Caco-2 (cell line): Measurements from ENCODE around the gene MAP4K4. TPM values are rescaled to one million over a fixed set of nuclear protein-coding genes. Genes with fewer than 3 reads are reported as not detected.
A peak's percentile ranks its signal among the peaks of the same experiment; 100 is the strongest.

Source experiments
- BruUV-seq: library from RNA; stranded (reverse); fragments of 400-500 nt; replicated peaks from 2 replicates; lab custom pipeline; 2021; lab: Mats Ljungman, UMichigan
- CTCF ChIA-PET: fragments of 300-600 bp; sonication (Branson Sonifier 250); formaldehyde crosslinking; loops from one replicate; lab custom pipeline; 2022; ENCODE audit warnings: antibody characterized with exemption; lab: Charles Lee
- POLR2A ChIA-PET: fragments of 300-600 bp; sonication (Branson Sonifier 250); formaldehyde crosslinking; loops from one replicate; lab custom pipeline; 2022; ENCODE audit warnings: antibody characterized with exemption; lab: Charles Lee
- DNase-seq, 2 experiments: peaks; one replicate each; pipeline versions ENCODE4 v3.0.0 to v3.0.0-alpha.2; 2020 to 2022
- H3K27me3 ChIP-seq: replicated peaks from 2 replicates; pipeline ENCODE4 v1.6.0; 2011; ENCODE audit warnings: low read length; ENCODE audit not compliant: control insufficient read depth, insufficient read depth
- H3K36me3 ChIP-seq: 2 replicates; pipeline ENCODE4 v1.5.1; 2011; ENCODE audit warnings: low read length; ENCODE audit not compliant: control insufficient read depth, insufficient read depth
- H3K4me1 ChIP-seq: fragments of 250-450 bp; sonication (Bioruptor Pico); 2 replicates; pipeline ENCODE4 v1.5.1; 2020; ENCODE audit warnings: mild to moderate bottlenecking
- H3K4me3 ChIP-seq: 2 replicates; pipeline ENCODE4 v1.5.1; 2011; ENCODE audit warnings: low read depth, mild to moderate bottlenecking, control low read depth, low read length
- H3K9me3 ChIP-seq: fragments of 250-450 bp; sonication (Bioruptor Pico); 2 replicates; pipeline ENCODE4 v1.5.1; 2020; ENCODE audit warnings: mild to moderate bottlenecking, moderate library complexity
- H3K27ac Mint-ChIP-seq: one replicate; pipeline ENCODE4 v1.8.0; 2022; ENCODE audit warnings: mixed read lengths; ENCODE audit not compliant: unreplicated experiment
- H3K27me3 Mint-ChIP-seq: one replicate; pipeline ENCODE4 v1.8.0; 2022; ENCODE audit warnings: mixed read lengths; ENCODE audit not compliant: insufficient read depth, unreplicated experiment
- H3K36me3 Mint-ChIP-seq: one replicate; pipeline ENCODE4 v1.8.0; 2022; ENCODE audit warnings: mild to moderate bottlenecking, mixed read lengths; ENCODE audit not compliant: insufficient read depth, unreplicated experiment
- H3K4me1 Mint-ChIP-seq: one replicate; pipeline ENCODE4 v1.8.0; 2022; ENCODE audit warnings: low read depth, mixed read lengths; ENCODE audit not compliant: unreplicated experiment
- H3K4me3 Mint-ChIP-seq: one replicate; pipeline ENCODE4 v1.8.0; 2022; ENCODE audit warnings: mild to moderate bottlenecking, moderate library complexity, mixed read lengths; ENCODE audit not compliant: unreplicated experiment
- H3K9me3 Mint-ChIP-seq: one replicate; pipeline ENCODE4 v1.8.0; 2022; ENCODE audit warnings: mixed read lengths; ENCODE audit not compliant: unreplicated experiment
- intact Hi-C: fragments of 100-400 bp; cut with micrococcal nuclease; formaldehyde crosslinking; loops from one replicate; pipeline ENCODE4 v1.10.0; 2022; ENCODE audit not compliant: unreplicated experiment
- total RNA-seq: library from RNA; stranded (reverse); gene quantifications from 2 replicates; pipeline ENCODE4 v1.2.3, GENCODE V29; 2022
- TF ChIP-seq, protein P1 (sequence below), 2 experiments: fragments of 200-600 bp in 1 of 2; IDR thresholded peaks; 1 replicate in 1 of 2; 2 replicates in 1 of 2; pipeline versions ENCODE4 v1.5.1 to v1.8.0; 2011 to 2022; ENCODE audit warnings: antibody characterized with exemption in 1 of 2, control low read depth in 1 of 2, inconsistent platforms in 1 of 2, low read depth in 1 of 2, low read length in 1 of 2, mild to moderate bottlenecking in 1 of 2, moderate library complexity in 1 of 2; ENCODE audit not compliant: insufficient read depth in 1 of 2, severe bottlenecking in 1 of 2, unreplicated experiment in 1 of 2

Gene MAP4K4
- total RNA-seq, 1 experiment from 2014 or later: 257 TPM

DNA sequence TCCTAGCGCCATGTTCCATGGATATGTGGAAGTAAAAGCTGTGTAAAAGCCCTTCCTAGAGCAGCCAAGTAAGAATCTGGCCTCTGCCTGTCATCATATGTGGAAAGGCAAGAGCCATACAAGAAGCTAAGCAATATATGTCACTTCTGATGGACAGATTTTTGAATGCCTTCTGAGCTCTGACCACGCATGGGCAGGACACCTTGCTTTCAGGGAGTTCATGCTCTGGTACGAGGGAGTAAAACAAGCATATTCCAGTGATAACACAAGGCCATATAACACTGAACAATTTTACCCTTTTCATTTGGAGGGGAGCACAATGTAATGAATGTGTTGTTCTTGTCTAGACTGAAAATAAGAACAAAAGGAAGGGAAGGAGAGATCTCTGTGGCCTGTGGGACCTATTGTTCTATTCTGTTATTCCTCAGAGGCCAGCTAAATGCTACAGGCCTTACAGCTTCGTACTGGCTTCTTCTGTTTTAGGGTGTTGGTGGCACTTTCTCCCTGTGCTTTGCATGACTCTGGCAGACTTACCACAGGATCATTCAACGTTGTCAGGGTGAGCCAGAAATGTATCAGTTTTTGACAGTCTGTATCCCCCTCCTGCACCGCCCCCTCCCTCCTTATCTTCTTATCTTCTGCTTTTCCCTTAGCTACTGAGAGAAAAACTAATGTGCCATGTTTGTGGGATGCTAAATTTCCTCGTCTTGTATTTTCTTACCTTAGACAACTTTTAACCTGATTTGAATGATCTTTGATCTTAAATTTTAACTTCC, 99.5 kb downstream of the MAP4K4 start:
- Mint-ChIP-seq H3K27me3 (no peaks in the 10 kb centered on the region), H3K36me3 (peaks cover 37% of the 10 kb centered on the region), H3K4me3 (no peak overlapping the region), H3K4me1 (peaks cover 22% of the 10 kb centered on the region), H3K9me3 (no peaks in the 10 kb centered on the region), H3K27ac (no peak overlapping the region)
- TF ChIP-seq, protein P1, sequence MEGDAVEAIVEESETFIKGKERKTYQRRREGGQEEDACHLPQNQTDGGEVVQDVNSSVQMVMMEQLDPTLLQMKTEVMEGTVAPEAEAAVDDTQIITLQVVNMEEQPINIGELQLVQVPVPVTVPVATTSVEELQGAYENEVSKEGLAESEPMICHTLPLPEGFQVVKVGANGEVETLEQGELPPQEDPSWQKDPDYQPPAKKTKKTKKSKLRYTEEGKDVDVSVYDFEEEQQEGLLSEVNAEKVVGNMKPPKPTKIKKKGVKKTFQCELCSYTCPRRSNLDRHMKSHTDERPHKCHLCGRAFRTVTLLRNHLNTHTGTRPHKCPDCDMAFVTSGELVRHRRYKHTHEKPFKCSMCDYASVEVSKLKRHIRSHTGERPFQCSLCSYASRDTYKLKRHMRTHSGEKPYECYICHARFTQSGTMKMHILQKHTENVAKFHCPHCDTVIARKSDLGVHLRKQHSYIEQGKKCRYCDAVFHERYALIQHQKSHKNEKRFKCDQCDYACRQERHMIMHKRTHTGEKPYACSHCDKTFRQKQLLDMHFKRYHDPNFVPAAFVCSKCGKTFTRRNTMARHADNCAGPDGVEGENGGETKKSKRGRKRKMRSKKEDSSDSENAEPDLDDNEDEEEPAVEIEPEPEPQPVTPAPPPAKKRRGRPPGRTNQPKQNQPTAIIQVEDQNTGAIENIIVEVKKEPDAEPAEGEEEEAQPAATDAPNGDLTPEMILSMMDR (IDR thresholded peaks at IDR 0.05; ENCODE audit: insufficient read depth in 1 of 2, low read depth in 1 of 2, low read length in 1 of 2, severe bottlenecking in 1 of 2, unreplicated experiment in 1 of 2): no peak
- H3K4me1 ChIP-seq: peaks cover 2% of the 10 kb centered on the region
- DNase-seq: no peak
- intact Hi-C loops: no loop called here
- H3K36me3 ChIP-seq: no peaks in the 10 kb centered on the region; the same call in 1 of the 2 replicates
- ChIA-PET CTCF (interaction anchor here (1.3 kb wide), 1 partner anchor 10 kb away, joined by 3 read pairs; no protein-coding TSS in a partner anchor), POLR2A (no interaction called here)
- no peaks in the 10 kb centered on the region for H3K9me3 ChIP-seq
- H3K27me3 ChIP-seq: no peaks in the 10 kb centered on the region
- no peak overlapping the region for H3K4me3 ChIP-seq
- no TSS peak for BruUV-seq

DNA sequence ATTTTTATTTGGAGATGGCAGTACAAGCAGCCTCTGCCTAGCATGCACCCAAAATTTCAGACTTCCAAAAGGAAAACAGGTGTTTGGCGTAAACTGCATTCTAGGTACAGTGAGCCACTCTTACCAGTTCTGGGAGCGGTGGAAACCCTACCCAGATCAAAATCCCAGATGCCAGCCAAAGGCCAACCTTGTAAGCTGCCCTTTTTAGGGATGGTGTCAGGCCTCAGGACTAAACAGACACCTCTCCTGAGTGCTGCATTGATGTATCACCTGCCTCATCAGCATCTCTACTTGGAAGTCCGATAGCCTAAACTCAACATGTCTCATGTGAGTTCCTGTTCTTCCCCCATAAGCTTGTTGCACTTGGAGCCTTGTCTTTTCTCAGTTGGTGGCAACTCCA, 104.0 kb downstream of the MAP4K4 start:
- intact Hi-C loops: no loop called here
- TF ChIP-seq, protein P1 (IDR thresholded peaks at IDR 0.05; ENCODE audit: insufficient read depth in 1 of 2, low read depth in 1 of 2, low read length in 1 of 2, severe bottlenecking in 1 of 2, unreplicated experiment in 1 of 2): no peak

DNA sequence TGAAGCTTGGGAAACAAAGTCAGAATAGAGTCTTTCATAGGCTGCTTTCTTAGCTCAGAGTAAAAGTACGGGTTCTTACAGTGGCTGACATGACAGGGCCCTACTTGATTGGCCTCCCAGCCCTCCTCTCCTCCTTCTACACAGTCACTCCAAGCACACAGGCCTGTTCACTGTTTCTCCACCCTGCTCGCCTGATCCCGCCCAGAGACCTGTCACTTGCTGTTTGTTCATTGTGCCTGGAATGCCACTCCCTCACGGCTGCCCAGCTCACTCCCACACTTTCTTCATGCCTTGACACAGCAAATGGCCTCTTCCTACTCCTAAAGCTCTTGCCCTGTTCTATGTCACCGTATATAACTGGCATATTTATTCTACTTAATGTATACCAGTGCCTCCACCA, 104.8 kb downstream of the MAP4K4 start:
- peak; percentile 46 to 59 for DNase-seq
- peak overlapping the region; percentile 63 for H3K27ac Mint-ChIP-seq
- H3K4me1 Mint-ChIP-seq: peaks cover 61% of the 10 kb centered on the region
- H3K4me3 Mint-ChIP-seq: no peak overlapping the region
- BruUV-seq: no TSS peak
- intact Hi-C loops: no loop called here
- Histone ChIP-seq H3K4me1 (peaks cover 50% of the 10 kb centered on the region), H3K27me3 (no peaks in the 10 kb centered on the region), H3K9me3 (no peaks in the 10 kb centered on the region), H3K36me3 (no peaks in the 10 kb centered on the region; the same call in none of the 2 replicates), H3K4me3 (no peak overlapping the region)
- peaks cover 51% of the 10 kb centered on the region for H3K36me3 Mint-ChIP-seq
- CTCF ChIA-PET: no interaction called here
- POLR2A ChIA-PET: no interaction called here
- TF ChIP-seq, protein P1 (IDR thresholded peaks at IDR 0.05; ENCODE audit: insufficient read depth in 1 of 2, low read depth in 1 of 2, low read length in 1 of 2, severe bottlenecking in 1 of 2, unreplicated experiment in 1 of 2): no peak
- H3K27me3 Mint-ChIP-seq: no peaks in the 10 kb centered on the region
- no peaks in the 10 kb centered on the region for H3K9me3 Mint-ChIP-seq

More for the DNA sequence above, 104.0 kb downstream of the MAP4K4 start:
- no TSS peak for BruUV-seq
- no peaks in the 10 kb centered on the region for H3K9me3 Mint-ChIP-seq
- no peak for DNase-seq
- H3K36me3 ChIP-seq: no peaks in the 10 kb centered on the region; the same call in none of the 2 replicates
- H3K27me3 Mint-ChIP-seq: no peaks in the 10 kb centered on the region
- POLR2A ChIA-PET: no interaction called here
- no peaks in the 10 kb centered on the region for H3K9me3 ChIP-seq
- CTCF ChIA-PET: no interaction called here
- H3K27ac Mint-ChIP-seq: peak overlapping the region; percentile 63
- peaks cover 43% of the 10 kb centered on the region for H3K4me1 ChIP-seq
- peaks cover 50% of the 10 kb centered on the region for H3K36me3 Mint-ChIP-seq
- no peak overlapping the region for H3K4me3 ChIP-seq
- peaks cover 62% of the 10 kb centered on the region for H3K4me1 Mint-ChIP-seq
- no peaks in the 10 kb centered on the region for H3K27me3 ChIP-seq
- H3K4me3 Mint-ChIP-seq: no peak overlapping the region
